Effector memory CD8-positive, alpha-beta T cell (primary cell): ENCODE measurements around the gene HUS1B.
A peak's percentile ranks its signal among the peaks of the same experiment; 100 is the strongest.
"Not testable (repeated sequence)": the region's sequence is repeated elsewhere in the genome, so short reads cannot be mapped to it uniquely, and the experiment has no call there.

Experiments used
- ATAC-seq: fragments of 150-1000 bp; cut with Tn5 transposase; replicated peaks from 2 replicates; pipeline ENCODE4 v1.10.0; 2021; ENCODE audit warnings: mild to moderate bottlenecking, moderate library complexity
- DNase-seq, 3 experiments: peaks; one replicate each; pipeline ENCODE4 v3.0.0; 2021
- H3K27ac Mint-ChIP-seq, 2 donors: one replicate each; pipeline ENCODE4 v1.8.0; 2022; ENCODE audit warnings: mild to moderate bottlenecking in 2 of 2, mixed read lengths in 2 of 2, moderate library complexity in 2 of 2
- H3K27me3 Mint-ChIP-seq, 2 donors: one replicate each; pipeline ENCODE4 v1.8.0; 2022; ENCODE audit warnings: mixed read lengths in 2 of 2
- H3K36me3 Mint-ChIP-seq: one replicate; pipeline ENCODE4 v1.8.0; 2022; ENCODE audit warnings: mild to moderate bottlenecking, moderate library complexity, mixed read lengths; ENCODE audit not compliant: insufficient read depth
- H3K4me1 Mint-ChIP-seq, 2 donors: one replicate each; pipeline ENCODE4 v1.8.0; 2022; ENCODE audit warnings: low read depth in 2 of 2, mixed read lengths in 2 of 2
- H3K4me3 Mint-ChIP-seq, 2 donors: one replicate each; pipeline ENCODE4 v1.8.0; 2022; ENCODE audit warnings: mild to moderate bottlenecking in 2 of 2, mixed read lengths in 2 of 2, moderate library complexity in 2 of 2
- H3K9me3 Mint-ChIP-seq, 2 donors: one replicate each; pipeline ENCODE4 v1.8.0; 2022; ENCODE audit warnings: mixed read lengths in 2 of 2
- total RNA-seq, 9 experiments: gene quantifications; one replicate each; lab custom pipeline; 2026; lab: John Stamatoyannopoulos, UW

HUS1B gene
- total RNA-seq = 0.67 to 2.6 (median 1.3) reads per million in 9 experiments

DNA sequence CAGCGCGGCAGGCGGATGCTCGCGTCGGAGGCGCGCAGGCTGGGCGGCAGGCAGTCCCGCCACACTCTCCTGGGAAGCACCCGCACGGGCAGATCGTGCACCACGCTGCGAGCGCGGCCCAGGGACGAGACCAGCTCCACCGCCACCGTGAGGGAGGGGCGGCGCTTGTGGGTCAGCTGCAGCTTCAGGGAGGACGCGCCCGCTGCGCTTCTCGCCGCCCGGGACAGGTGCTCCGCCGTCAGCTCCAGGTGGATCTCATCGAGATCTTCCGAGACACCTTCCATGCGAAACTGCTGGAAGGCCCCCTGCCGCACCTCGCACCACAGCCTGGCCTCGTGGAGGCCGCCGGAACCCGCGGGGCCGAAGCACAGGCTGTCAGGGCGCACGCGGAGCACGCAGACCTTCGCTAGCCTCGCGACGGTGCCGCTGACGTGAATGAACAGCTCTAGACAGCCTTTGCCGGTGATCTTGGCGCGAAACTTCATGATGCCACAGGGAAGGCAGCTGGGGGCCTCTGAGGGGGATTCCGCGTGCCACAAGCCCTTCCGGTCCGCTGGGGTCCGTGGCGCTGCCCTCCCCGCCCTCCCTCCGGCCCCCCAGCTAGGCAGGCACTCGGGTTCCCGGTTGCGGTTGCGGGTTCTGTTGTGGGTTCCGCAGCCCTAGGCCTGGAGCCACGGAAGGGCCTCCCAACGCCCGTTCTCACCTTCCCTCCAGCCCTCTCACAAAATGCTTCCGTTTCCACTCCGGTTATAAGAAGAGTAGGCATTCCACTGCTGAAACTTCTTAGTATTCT lies at the start of gene HUS1B:
HUS1B (minus strand) TSS at position 641 of the 793 bp plus-strand sequence; CDS start at position 485, 156 bp downstream.
- DNase-seq (no peak), ATAC-seq (no peak)
- Mint-ChIP-seq H3K4me3 (no peak within 1 kb of the TSS), H3K9me3 (peaks cover 0 to 2% of the 10 kb centered on the region in 2 donors), H3K27ac (peak within 1 kb of the TSS in 1 of 2 donors; percentile 86), H3K27me3 (no peaks in the 10 kb centered on the region), H3K36me3 (peaks cover 12% of the 10 kb centered on the region), H3K4me1 (peaks cover 38 to 53% of the 10 kb centered on the region in 2 donors)

DNA sequence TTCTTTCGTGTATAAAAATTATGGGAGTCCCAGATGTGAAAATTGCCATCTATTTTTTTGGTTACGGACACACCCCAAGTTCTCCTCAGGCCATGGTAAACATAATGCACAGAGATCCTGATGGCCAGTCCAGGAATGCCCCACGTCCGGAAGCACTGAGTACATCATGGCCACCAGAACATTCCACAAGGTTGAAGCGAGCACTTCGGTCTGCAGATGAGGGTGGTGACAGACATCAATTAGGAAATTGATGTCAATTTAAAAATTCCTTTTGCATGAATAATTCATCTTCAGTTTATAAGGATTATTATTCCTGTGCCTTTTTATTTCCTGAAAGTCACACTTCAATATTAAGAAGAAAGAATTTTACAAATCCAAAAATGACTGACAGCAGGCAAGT lies 49.2 kb upstream of the HUS1B start:
- H3K27ac Mint-ChIP-seq = no peak overlapping the region
- no peak for ATAC-seq
- no peak for DNase-seq
- no peak overlapping the region for H3K4me3 Mint-ChIP-seq
- peaks cover 11 to 22% of the 10 kb centered on the region in 2 donors for H3K27me3 Mint-ChIP-seq
- H3K4me1 Mint-ChIP-seq = peaks cover 6 to 10% of the 10 kb centered on the region in 2 donors
- H3K9me3 Mint-ChIP-seq = no peaks in the 10 kb centered on the region
- peaks cover 3% of the 10 kb centered on the region for H3K36me3 Mint-ChIP-seq

DNA sequence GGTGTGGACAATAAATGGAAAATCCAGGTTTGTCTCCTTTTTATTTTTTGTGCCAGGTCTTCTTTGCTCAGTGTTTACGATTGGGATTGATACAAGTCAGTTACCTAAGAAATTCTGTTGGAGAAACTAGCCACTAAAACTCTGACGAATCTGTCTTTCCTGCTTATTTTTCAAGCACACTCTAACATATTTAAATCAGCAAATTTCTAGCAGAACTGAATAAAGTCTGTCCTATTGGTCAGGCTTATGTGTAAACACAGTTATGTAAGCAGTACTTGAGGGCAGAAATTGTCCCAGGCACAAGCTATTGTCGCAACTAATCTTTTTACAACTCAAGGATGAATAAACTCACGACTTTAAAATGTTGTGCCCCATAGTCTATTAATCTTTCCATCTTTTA lies 48.1 kb upstream of the HUS1B start:
- Mint-ChIP-seq H3K4me3 (no peak overlapping the region), H3K9me3 (no peaks in the 10 kb centered on the region)
- no peak for ATAC-seq

DNA sequence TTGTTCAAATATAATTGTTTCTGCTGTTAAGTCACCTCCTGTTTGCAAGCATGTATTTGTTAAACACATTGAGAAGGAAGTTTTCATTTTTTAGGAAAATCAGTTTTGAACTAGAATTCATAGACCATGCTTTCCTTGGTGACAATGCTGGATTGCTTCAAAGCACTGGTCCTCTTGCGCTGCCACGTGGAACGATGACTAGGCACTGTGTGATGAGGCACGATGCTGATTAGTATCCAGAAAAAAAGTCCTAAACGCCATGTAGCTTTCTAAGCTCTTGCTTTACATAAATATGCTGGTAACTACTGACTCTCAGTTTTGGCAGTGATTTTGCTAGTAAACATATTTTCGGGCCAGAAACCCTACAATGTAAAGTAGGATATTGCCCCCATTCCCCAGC lies 47.1 kb upstream of the HUS1B start:
- H3K36me3 Mint-ChIP-seq = no peaks in the 10 kb centered on the region
- no peaks in the 10 kb centered on the region for H3K4me1 Mint-ChIP-seq
- no peaks in the 10 kb centered on the region for H3K9me3 Mint-ChIP-seq
- no peak for ATAC-seq
- no peak overlapping the region for H3K27ac Mint-ChIP-seq
- no peak overlapping the region for H3K4me3 Mint-ChIP-seq
- no peak for DNase-seq
- peaks cover 11 to 22% of the 10 kb centered on the region in 2 donors for H3K27me3 Mint-ChIP-seq

More for the DNA sequence above, 48.1 kb upstream of the HUS1B start:
- H3K4me1 Mint-ChIP-seq = peaks cover 0 to 2% of the 10 kb centered on the region in 2 donors
- peaks cover 11 to 22% of the 10 kb centered on the region in 2 donors for H3K27me3 Mint-ChIP-seq
- H3K36me3 Mint-ChIP-seq = no peaks in the 10 kb centered on the region
- no peak overlapping the region for H3K27ac Mint-ChIP-seq
- no peak for DNase-seq

DNA sequence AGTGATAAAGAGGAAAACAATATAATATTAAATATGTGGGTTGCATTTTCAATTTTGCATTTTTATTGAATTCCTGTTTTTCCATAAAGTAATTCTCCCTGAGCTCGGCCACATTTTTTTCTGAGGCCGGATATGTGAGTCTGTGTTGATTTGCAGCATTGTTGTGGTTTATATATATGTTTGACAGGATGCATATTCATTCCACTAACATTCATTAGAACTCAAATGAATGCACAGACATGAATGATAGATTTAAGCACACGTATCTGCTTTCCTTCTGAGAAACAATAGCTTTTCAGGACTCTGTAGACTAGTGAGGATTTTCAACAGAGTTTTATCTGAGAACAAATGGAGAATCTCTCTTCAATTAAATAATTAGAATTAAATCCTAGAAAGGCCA lies 46.7 kb upstream of the HUS1B start:
- no peak overlapping the region for H3K4me3 Mint-ChIP-seq
- H3K9me3 Mint-ChIP-seq = no peaks in the 10 kb centered on the region
- DNase-seq = no peak
- no peaks in the 10 kb centered on the region for H3K4me1 Mint-ChIP-seq
- H3K36me3 Mint-ChIP-seq = no peaks in the 10 kb centered on the region
- H3K27ac Mint-ChIP-seq = no peak overlapping the region
- peaks cover 11 to 22% of the 10 kb centered on the region in 2 donors for H3K27me3 Mint-ChIP-seq
- ATAC-seq = no peak

DNA sequence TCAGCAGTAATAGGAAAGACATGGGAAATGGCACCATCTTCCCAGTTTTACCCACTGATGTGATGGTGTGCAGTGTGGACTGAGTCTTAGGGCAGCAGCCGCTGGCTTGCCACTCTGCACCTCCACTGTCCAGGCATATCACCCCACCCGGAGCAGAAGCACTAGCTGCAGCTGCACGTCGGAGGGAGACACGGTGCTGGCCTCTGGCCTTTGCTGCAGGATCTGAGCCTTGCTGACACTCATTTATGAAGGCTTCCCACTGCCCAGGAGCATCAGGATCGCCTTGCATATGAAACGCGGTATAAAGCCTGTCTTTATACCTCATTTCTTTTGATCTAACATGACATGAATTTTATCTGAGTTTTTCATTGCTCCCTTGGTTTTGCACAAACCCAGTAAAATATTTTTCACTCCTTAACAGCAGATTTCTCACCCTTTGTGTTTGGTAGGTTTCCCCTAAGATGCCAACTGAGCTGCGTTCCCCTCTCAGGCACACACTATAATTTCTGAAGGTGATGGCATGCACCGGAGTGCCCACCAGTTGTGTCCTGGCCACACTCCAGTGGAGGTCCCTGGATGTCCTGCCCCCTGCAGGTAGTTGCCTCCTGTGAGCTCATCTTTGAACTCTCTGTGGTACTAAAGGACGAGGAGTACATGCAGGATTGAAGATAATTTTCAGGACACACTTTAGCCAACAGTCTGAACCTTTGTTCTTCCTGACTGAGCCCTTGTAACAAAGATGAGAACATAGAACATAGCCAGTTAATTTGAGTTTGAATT lies 45.0 kb upstream of the HUS1B start:
- peaks cover 0 to 2% of the 10 kb centered on the region in 2 donors for H3K4me1 Mint-ChIP-seq
- H3K4me3 Mint-ChIP-seq = no peak overlapping the region
- no peak overlapping the region for H3K27ac Mint-ChIP-seq
- peaks cover 3 to 15% of the 10 kb centered on the region in 2 donors for H3K27me3 Mint-ChIP-seq
- ATAC-seq (no peak), DNase-seq (no peak)
- H3K36me3 Mint-ChIP-seq = no peaks in the 10 kb centered on the region
- H3K9me3 Mint-ChIP-seq = no peaks in the 10 kb centered on the region

DNA sequence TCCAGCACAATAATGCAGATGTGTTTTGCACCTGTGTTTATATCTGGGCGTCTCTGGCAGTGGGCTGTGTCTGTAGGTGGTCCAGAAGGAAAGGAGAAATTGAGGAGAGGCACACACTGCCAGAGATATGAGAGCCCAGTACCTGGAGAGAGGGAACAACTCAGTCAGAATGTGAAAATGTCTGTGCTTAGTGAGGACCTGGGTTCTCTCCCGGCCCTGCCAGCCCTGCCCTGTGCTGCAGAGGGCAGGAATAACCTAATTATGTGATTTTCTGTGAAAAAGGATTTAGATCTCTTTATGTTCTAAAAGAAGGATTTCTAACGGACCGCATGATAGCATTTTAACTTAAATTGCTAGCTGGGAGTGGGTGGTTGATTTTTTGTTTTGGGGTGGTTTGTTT lies 44.3 kb upstream of the HUS1B start:
- no peak overlapping the region for H3K27ac Mint-ChIP-seq
- DNase-seq = no peak
- H3K9me3 Mint-ChIP-seq = no peaks in the 10 kb centered on the region
- peaks cover 0 to 2% of the 10 kb centered on the region in 2 donors for H3K4me1 Mint-ChIP-seq
- peaks cover 0 to 10% of the 10 kb centered on the region in 2 donors for H3K27me3 Mint-ChIP-seq
- no peaks in the 10 kb centered on the region for H3K36me3 Mint-ChIP-seq
- ATAC-seq = no peak
- H3K4me3 Mint-ChIP-seq = no peak overlapping the region

DNA sequence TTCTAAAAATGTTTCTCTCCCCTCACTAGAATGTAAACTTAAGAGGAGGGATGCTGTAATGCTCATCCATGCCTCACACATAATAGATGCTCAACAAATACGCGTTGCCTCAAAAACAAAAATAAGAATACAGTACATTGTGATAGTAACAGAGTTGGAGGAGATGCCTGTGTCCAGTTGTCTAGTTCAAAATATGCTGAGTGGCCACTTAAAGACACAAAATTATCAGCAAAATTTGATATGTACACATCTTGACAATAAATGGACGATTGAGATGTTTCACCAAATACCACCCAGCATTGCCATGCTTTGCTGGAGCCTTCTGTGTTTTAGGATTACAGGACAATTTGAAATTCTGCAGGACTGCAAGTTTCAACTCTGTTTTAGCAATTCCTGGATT lies 43.6 kb upstream of the HUS1B start:
- H3K4me1 Mint-ChIP-seq = peaks cover 0 to 5% of the 10 kb centered on the region in 2 donors

DNA sequence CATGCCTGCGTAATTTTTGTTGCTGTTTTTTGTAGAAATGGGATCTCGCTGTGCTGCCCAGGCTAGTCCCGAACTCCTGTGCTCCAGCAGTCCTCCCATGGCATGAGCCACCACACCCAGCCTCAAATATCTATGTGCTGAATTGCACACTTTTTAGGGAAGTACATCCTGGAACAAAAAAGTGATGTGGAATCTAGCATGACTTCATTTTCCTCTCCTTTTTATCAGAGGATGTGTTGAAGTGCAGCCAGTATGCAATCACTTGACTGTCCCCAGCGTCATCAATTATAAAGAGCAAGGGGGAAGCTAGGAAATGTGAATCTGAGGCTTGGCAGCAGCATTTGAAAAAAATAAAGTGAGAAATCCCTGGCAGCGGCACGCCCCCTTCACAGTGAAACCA lies 42.4 kb upstream of the HUS1B start:
- H3K4me1 Mint-ChIP-seq = peaks cover 0 to 5% of the 10 kb centered on the region in 2 donors
- no peaks in the 10 kb centered on the region for H3K36me3 Mint-ChIP-seq
- peaks cover 0 to 10% of the 10 kb centered on the region in 2 donors for H3K27me3 Mint-ChIP-seq
- H3K9me3 Mint-ChIP-seq = no peaks in the 10 kb centered on the region
- ATAC-seq (no peak), DNase-seq (no peak)
- no peak overlapping the region for H3K27ac Mint-ChIP-seq
- no peak overlapping the region for H3K4me3 Mint-ChIP-seq

More for the DNA sequence above, 43.6 kb upstream of the HUS1B start:
- no peak overlapping the region for H3K27ac Mint-ChIP-seq
- H3K4me3 Mint-ChIP-seq = no peak overlapping the region
- DNase-seq = no peak
- ATAC-seq = no peak
- no peaks in the 10 kb centered on the region for H3K36me3 Mint-ChIP-seq
- H3K9me3 Mint-ChIP-seq = no peaks in the 10 kb centered on the region
- H3K27me3 Mint-ChIP-seq = peaks cover 0 to 10% of the 10 kb centered on the region in 2 donors

DNA sequence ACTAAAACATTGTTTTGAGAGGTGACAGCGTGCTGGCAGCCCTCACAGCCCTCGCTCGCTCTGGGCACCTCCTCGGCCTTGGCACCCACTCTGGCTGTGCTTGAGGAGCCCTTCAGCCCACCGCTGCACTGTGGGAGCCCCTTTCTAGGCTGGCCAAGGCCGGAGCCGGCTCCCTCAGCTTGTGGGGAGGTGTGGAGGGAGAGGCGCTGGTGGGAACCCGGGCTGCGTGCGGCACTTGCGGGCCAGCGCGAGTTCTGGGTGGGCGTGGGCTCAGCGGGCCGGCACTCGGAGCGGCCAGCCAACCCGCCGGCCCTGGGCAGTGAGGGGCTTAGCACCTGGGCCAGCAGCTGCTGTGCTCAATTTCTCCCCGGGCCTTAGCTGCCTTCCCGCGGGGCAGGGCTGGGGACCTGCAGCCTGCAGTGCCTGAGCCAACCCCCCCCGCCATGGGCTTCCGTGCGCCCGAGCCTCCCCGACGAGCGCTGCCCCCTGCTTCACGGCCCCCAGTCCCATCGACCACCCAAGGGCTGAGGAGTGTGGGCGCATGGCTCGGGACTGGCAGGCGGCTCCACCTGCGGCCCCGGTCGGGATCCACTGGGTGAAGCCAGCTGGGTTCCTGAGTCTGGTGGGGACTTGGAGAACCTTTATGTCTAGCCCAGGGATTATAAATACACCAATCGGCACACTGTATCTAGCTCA lies 37.7 kb upstream of the HUS1B start:
- peak overlapping the region in 1 of 2 donors; percentile 95 for H3K4me3 Mint-ChIP-seq
- not testable (repeated sequence) for H3K27me3 Mint-ChIP-seq

DNA sequence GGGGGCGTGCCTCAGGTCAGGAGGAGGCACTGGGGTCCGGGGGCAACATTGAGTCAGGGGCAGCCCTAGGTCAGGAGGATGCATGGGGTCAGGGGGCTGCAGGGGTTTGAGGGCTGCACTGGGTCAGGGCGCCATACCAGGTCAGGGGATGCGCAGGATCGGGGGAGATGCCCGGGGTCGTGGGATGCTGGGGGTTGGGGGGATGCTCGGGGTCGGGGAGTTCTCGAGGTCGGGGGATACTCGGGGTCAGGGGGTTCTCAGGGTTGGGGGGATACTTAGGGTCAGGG lies 36.8 kb upstream of the HUS1B start:
- Mint-ChIP-seq H3K4me3 (peak overlapping the region; percentile 95), H3K9me3 (no peaks in the 10 kb centered on the region), H3K27ac (peak overlapping the region in 1 of 2 donors; percentile 92), H3K4me1 (peaks cover 23 to 32% of the 10 kb centered on the region in 2 donors), H3K36me3 (peaks cover 2% of the 10 kb centered on the region), H3K27me3 (no peaks in the 10 kb centered on the region)
- DNase-seq (no peak), ATAC-seq (no peak)

More for the DNA sequence above, 37.7 kb upstream of the HUS1B start:
- ATAC-seq, H3K27ac Mint-ChIP-seq, DNase-seq, H3K36me3 Mint-ChIP-seq, H3K9me3 Mint-ChIP-seq: not testable (repeated sequence)
- peaks cover 23 to 30% of the 10 kb centered on the region in 2 donors for H3K4me1 Mint-ChIP-seq

DNA sequence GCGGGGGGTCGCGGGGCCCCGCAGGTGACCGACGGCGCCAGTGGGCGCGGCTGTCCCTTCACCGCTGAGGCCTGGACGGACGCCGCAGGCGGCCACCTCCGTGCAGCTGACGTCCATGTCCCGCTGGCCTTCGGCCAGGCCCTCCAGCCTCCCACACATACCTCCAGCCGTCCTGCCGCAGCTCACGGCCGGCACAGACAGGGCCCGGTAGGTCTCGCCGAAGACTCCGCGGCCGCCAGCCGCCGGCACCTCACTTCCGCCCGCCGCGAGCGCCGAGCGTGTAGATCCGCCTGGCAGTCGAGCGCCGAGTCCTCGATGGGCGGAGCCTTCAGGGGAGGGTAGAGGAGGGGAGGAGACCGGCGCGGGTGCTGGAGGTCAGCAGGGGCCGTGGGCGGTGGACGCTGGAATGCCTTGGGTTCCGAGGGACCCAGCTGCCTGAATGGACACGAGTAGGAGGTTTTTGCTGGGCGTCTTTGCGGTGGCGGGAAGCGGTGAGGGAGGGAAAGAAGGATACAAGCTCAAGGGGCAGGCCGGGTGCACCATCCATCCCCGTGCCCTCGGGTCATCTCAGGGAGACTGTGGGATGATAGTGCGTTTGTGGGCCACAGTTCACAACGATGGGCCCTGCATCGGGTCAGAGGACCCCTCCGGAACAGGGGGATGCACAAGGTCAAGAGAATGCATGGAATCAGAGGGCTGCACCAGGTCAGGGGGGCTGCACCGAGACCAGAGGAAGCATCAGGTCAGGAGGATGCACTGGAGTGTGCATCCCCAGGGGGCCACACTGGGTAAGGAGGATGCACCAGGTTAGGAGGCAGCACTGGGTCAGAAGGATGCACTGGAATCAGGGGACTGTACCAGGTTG lies 36.2 kb upstream of the HUS1B start, which contains the start of gene EXOC2:
EXOC2 (minus strand) TSS at position 282 of the 865 bp plus-strand sequence. CDS start 55,321 bp downstream, outside the sequence.
- H3K4me1 Mint-ChIP-seq = peaks cover 23 to 32% of the 10 kb centered on the region in 2 donors
- DNase-seq (peak; percentile 77 to 81 (median 79)), ATAC-seq (peak; percentile 81)
- H3K4me3 Mint-ChIP-seq = peak within 1 kb of the TSS; percentile 95
- peak within 1 kb of the TSS; percentile 79 to 92 for H3K27ac Mint-ChIP-seq
- no peaks in the 10 kb centered on the region for H3K9me3 Mint-ChIP-seq
- H3K36me3 Mint-ChIP-seq = peaks cover 2% of the 10 kb centered on the region
- no peaks in the 10 kb centered on the region for H3K27me3 Mint-ChIP-seq
